Progenitor cell of endocrine pancreas (in vitro differentiated cells): ENCODE data around the gene GLYR1. TPM values are rescaled to one million over a fixed set of nuclear protein-coding genes. Genes with fewer than 3 reads are reported as not detected.

Experiments used
- DNase-seq: peaks from one replicate; pipeline ENCODE4 v3.0.0; 2021; ENCODE audit warnings: low spot score; ENCODE audit not compliant: unreplicated experiment
- H3K27ac Mint-ChIP-seq: 2 replicates; pipeline ENCODE4 v1.8.0; 2021; ENCODE audit warnings: mild to moderate bottlenecking, moderate library complexity, mixed read lengths
- H3K27me3 Mint-ChIP-seq: 2 replicates; pipeline ENCODE4 v1.8.0; 2021; ENCODE audit warnings: mixed read lengths
- H3K36me3 Mint-ChIP-seq: 2 replicates; pipeline ENCODE4 v1.8.0; 2022; ENCODE audit warnings: mixed read lengths; ENCODE audit not compliant: insufficient read depth
- H3K4me1 Mint-ChIP-seq: 2 replicates; pipeline ENCODE4 v1.8.0; 2021; ENCODE audit warnings: low read depth, mixed read lengths
- H3K4me3 Mint-ChIP-seq: 2 replicates; pipeline ENCODE4 v1.8.0; 2021; ENCODE audit warnings: low read depth, mild to moderate bottlenecking, moderate library complexity, mixed read lengths
- H3K9me3 Mint-ChIP-seq: 2 replicates; pipeline ENCODE4 v1.8.0; 2021; ENCODE audit warnings: low read depth, mixed read lengths
- CTCF ChIP-seq: fragments of 200-600 bp; sonication (generic); IDR thresholded peaks from one replicate; pipeline ENCODE4 v1.5.0; 2021; ENCODE audit warnings: antibody characterized with exemption, mild to moderate bottlenecking; ENCODE audit not compliant: unreplicated experiment
- total RNA-seq: library from RNA; stranded (reverse); gene quantifications from 2 replicates; pipeline ENCODE4 v1.2.1, GENCODE V29; 2021

The GLYR1 gene
- total RNA-seq, 1 donor from 2014 or later = 129 TPM

DNA sequence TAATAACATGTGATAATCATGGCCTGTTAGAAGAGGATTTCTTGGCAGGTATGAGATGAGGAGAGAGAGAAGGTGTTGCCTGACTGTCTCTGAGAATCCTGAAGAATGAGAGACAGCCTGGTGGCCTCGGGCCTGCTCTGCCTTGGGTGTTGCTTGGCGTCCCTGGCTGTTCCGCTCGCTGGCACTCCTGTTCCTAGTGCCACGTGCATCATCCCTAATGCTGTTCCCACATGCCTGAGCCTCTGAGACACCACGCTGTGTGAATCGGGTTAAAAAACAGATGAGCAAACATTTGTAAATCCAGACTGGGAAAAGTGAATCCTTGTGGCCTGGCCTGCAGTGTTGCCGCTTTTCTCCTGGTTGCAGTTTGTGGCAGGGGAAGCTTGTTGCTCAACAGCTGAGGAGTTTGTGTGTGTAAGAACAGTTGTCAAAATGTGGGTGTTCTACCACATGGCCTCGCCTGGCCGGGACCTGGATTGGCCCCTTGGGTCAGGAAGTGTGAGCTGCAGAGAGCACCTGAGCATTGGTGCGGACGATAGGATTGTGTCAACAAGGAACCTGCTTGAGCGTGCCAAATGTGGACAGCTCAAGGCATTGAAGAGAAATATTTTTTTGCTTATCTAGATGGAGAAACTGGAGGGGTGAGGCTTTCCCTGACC lies 22.2 kb upstream of the GLYR1 start:
- Mint-ChIP-seq H3K4me3 (no peak overlapping the region), H3K4me1 (peaks cover 23% of the 10 kb centered on the region), H3K36me3 (peaks cover 22% of the 10 kb centered on the region), H3K9me3 (no peaks in the 10 kb centered on the region), H3K27me3 (no peaks in the 10 kb centered on the region), H3K27ac (peak overlapping the region; percentile 22)
- TF ChIP-seq CTCF = no peak
- DNase-seq = no peak

DNA sequence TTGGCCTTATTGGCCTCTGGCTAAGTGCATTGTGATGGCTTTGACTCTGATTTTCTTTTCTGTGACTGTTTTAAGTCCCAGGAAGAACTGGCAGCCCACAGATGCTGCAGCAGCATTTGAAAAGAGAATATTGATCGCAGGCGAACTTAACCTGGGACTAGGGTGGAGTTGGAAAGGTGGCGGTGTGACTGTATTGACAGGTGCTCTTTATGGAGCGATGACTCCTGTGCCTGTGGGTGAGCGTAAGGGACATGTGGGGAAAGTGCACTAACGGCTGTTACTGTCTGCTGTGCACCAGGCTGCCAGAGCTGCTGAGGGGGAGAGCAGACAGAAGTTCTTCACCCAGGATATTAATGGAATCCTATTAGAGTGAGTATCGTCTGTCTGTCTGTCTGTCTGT lies 21.4 kb upstream of the GLYR1 start:
- Mint-ChIP-seq H3K36me3 (peaks cover 22% of the 10 kb centered on the region), H3K27ac (peak overlapping the region; percentile 47)

DNA sequence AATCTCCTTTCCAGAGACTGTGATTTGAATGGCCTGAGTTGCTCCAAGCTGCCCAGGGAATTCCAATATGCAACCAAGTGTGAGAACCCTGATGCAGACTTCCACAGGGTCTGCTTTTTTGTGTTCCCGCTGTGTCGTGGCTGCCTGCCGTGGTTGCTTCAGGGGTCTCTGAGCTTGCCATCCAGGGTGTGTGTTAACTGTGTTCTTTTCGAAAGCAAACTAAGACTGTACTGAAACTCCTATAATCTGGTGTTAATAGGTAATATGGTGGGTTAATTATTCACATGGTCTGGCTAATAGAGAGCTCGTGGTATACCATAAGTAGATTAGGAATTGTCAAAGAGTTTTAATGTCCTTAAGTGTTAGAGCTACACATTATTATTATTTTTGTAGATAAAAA lies 20.9 kb upstream of the GLYR1 start:
- TF ChIP-seq CTCF = no peak
- Mint-ChIP-seq H3K4me1 (peaks cover 23% of the 10 kb centered on the region), H3K9me3 (no peaks in the 10 kb centered on the region), H3K4me3 (peak overlapping the region; percentile 13), H3K36me3 (peaks cover 19% of the 10 kb centered on the region), H3K27ac (peak overlapping the region; percentile 91), H3K27me3 (no peaks in the 10 kb centered on the region)
- no peak for DNase-seq

More for the DNA sequence above, 21.4 kb upstream of the GLYR1 start:
- Mint-ChIP-seq H3K4me3 (no peak overlapping the region), H3K9me3 (no peaks in the 10 kb centered on the region), H3K27me3 (no peaks in the 10 kb centered on the region), H3K4me1 (peaks cover 23% of the 10 kb centered on the region)
- no peak for TF ChIP-seq CTCF
- DNase-seq = no peak

- peaks cover 23% of the 10 kb centered on the region for H3K4me1 Mint-ChIP-seq
- peaks cover 17% of the 10 kb centered on the region for H3K36me3 Mint-ChIP-seq
Measured at GRCh38 chr16:4866586-4866985, 19.5 kb upstream of the GLYR1 start.

DNA sequence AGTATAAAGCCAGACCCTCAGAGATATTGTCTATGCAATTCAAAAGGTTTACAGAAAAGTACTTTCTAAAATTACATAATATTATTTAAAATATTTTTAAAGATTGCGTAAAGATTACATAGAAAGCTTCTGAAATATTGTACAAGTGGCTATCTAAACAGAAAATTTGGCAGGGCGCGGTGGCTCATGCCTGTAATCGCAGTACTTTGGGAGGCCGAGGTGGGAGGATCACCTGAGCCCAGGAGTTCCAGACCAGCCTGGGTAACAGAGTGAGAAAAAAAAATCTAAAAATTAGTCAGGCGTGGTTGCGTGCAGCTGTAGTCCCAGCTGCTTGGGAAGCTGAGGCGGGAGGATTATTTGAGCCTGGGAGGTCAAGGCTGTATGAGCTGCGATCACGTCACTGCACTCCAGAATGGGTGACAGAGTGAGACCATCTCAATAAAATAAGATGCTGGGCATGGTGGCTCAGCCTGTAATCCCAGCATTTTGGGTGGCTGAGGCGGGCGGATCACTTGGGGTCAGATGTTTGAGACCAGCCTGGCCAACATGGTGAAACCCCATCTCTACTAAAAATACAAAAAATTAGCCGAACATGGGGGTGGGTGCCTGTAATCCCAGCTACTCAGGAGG lies 18.3 kb upstream of the GLYR1 start:
- peaks cover 19% of the 10 kb centered on the region for H3K36me3 Mint-ChIP-seq
- H3K27me3 Mint-ChIP-seq = no peaks in the 10 kb centered on the region

More at GRCh38 chr16:4866586-4866985, 19.5 kb upstream of the GLYR1 start:
- DNase-seq = no peak
- no peaks in the 10 kb centered on the region for H3K27me3 Mint-ChIP-seq
- peak overlapping the region; percentile 21 for H3K27ac Mint-ChIP-seq
- TF ChIP-seq CTCF = no peak
- peak overlapping the region; percentile 38 for H3K4me3 Mint-ChIP-seq
- no peaks in the 10 kb centered on the region for H3K9me3 Mint-ChIP-seq

More for the DNA sequence above, 18.3 kb upstream of the GLYR1 start:
- no peak for DNase-seq
- TF ChIP-seq CTCF = no peak
- Mint-ChIP-seq H3K27ac (no peak overlapping the region), H3K4me3 (no peak overlapping the region), H3K4me1 (peaks cover 23% of the 10 kb centered on the region), H3K9me3 (no peaks in the 10 kb centered on the region)
